Sigmoid colon (tissue), 7 donors: ENCODE results near the gene GLB1L3. TPM values are rescaled to one million over a fixed set of nuclear protein-coding genes. Genes with fewer than 3 reads are reported as not detected.

Experiments used
- DNase-seq: peaks from one replicate; pipeline ENCODE4 v3.0.0-alpha.2; 2019
- H3K27ac ChIP-seq, 4 donors: fragments of 200-600 bp; sonication (generic); one replicate each; pipeline ENCODE4 v1.5.1; 2016 to 2019; ENCODE audit warnings: mild to moderate bottlenecking in 1 of 4
- H3K27me3 ChIP-seq, 3 donors: fragments of 200-600 bp; sonication (generic); one replicate each; pipeline ENCODE4 v1.5.1; 2019; ENCODE audit warnings: mild to moderate bottlenecking in 1 of 3
- H3K36me3 ChIP-seq, 4 donors: fragments of 200-600 bp; sonication (generic); one replicate each; pipeline ENCODE4 v1.5.1; 2016 to 2019
- H3K4me1 ChIP-seq, 4 donors: fragments of 200-600 bp; sonication (generic); one replicate each; pipeline ENCODE4 v1.5.1; 2017 to 2019
- H3K4me3 ChIP-seq, 4 donors: fragments of 200-600 bp; sonication (generic); one replicate each; pipeline ENCODE4 v1.5.1; 2017 to 2019; ENCODE audit warnings: mild to moderate bottlenecking in 2 of 4, moderate library complexity in 1 of 4
- H3K9me3 ChIP-seq, 4 donors: fragments of 200-600 bp in 3 of 4; sonication (generic) in 3 of 4; one replicate each; pipeline versions ENCODE4 v1.5.1 to v1.6.1; 2013 to 2019
- EP300 ChIP-seq, 4 donors: sonication (generic); formaldehyde crosslinking; IDR thresholded peaks; one replicate each; pipeline ENCODE4 v1.6.1; 2017; ENCODE audit warnings: antibody characterized with exemption in 4 of 4
- POLR2A ChIP-seq, 2 donors: fragments of 450-650 bp; IDR thresholded peaks; one replicate each; pipeline ENCODE4 v1.6.1; 2016; ENCODE audit warnings: antibody characterized with exemption in 2 of 2, mild to moderate bottlenecking in 2 of 2, moderate library complexity in 2 of 2
- POLR2AphosphoS5 ChIP-seq, 4 donors: sonication (generic); formaldehyde crosslinking; IDR thresholded peaks; one replicate each; pipeline ENCODE4 v1.6.1; 2017; ENCODE audit warnings: antibody characterized with exemption in 4 of 4
- WGBS, 2 donors: extraction: QIAGEN DNeasy Blood & Tissue Kit; methylation state at CpG; one replicate each; pipeline ENCODE4 v1.1.7; 2013; 5-methylcytosine and 5-hydroxymethylcytosine counted together
- intact Hi-C: fragments of 100-400 bp; cut with DNase I; formaldehyde crosslinking; loops from one replicate; pipeline ENCODE4 v1.15.1; 2023
- polyA plus RNA-seq, 3 donors: library from polyadenylated mRNA; stranded (reverse); fragments of 200-250 nt; gene quantifications; one replicate each; pipeline ENCODE4 v1.2.3, GENCODE V29; 2013
- total RNA-seq, 4 donors: library from RNA; depleted of rRNA; stranded (reverse); fragments of >200 nt; gene quantifications; one replicate each; pipeline ENCODE4 v1.1.0, GENCODE V29; 2016
- TF ChIP-seq, protein P1 (sequence below), 4 experiments: fragments of 450-650 bp in 3 of 4; fragments of 200-600 bp in 1 of 4; IDR thresholded peaks; one replicate each; pipeline ENCODE4 v1.5.1; 2016 to 2019; ENCODE audit warnings: antibody characterized with exemption in 4 of 4, mild to moderate bottlenecking in 3 of 4, moderate library complexity in 2 of 4
- donor health status: healthy with polysubstance abuse.
- donor health status: Bipolar disorder and iron deficiency.
- donor health status: healthy.

Gene GLB1L3
- total and polyA plus RNA-seq, 7 donors = 0.25 to 8.9 (median 1.1) TPM; not detected in 2

DNA sequence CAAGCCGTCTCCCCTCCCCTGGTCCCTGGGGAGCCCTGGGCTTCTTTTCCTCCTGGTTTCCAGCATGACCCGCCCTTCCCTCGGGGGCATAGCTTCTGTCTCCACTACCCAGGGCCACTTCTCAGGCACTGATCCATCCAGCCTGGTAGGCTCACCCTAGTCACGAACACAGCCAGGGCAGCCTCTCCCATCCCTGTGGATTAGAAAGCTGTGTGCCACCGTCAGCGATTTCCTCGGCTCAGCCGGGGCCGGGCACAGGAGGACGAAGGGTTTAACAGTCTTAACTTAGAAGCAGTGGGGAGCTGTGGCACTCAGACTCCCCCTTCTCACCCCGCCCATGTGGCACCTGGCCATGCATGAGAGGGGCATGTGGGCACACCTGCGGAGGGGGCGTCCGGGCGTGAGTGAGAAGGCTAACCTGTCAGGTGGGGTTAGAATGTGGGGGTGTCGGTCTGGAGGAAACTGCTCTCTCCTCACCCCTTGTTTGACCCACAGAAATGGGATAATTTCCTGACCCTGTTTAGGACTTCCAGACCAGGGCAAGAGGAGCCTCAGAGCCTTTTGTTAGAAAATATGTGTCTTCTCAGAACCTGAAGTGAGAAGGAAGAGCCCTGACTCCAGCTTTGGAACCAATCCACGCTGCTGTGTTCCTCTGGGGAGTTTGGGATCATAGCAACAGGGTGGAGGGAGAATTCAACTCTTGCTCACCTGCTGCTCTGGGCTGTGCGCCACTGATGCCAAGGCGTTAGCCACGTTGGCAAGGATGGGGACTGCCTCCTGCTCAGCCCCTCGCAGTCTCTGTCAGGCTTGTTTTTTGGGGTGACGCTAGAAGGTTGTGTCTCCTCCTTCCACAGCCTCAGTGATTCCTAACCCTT is 70.2 kb downstream of the GLB1L3 start:
- no peak overlapping the region for H3K27ac ChIP-seq
- WGBS, 2 donors = 87 to 88% methylated on average over 22 of the region's 22 CpGs

DNA sequence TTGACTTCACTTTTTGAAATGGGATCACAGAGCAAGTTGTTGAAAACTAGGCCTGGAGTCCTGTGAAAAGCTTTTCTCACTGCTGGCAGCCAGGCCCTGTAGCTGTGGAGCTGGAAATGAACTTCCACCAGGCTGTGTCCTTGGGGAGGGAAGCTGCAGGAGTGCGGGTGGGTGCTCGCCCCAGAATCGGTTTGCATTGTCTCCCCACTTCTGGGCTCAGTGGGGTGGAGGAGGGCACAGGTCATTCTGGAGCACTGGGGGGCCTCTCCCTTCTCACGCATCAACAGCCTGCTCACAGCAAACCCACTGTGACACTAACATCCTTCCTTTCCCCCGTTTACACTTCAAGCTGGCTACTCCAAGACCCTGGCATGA is 70.8 kb downstream of the GLB1L3 start:
- H3K9me3 ChIP-seq = no peaks in the 10 kb centered on the region
- TF ChIP-seq POLR2A (IDR thresholded peaks at IDR 0.05) = no peak
- TF ChIP-seq, protein P1, sequence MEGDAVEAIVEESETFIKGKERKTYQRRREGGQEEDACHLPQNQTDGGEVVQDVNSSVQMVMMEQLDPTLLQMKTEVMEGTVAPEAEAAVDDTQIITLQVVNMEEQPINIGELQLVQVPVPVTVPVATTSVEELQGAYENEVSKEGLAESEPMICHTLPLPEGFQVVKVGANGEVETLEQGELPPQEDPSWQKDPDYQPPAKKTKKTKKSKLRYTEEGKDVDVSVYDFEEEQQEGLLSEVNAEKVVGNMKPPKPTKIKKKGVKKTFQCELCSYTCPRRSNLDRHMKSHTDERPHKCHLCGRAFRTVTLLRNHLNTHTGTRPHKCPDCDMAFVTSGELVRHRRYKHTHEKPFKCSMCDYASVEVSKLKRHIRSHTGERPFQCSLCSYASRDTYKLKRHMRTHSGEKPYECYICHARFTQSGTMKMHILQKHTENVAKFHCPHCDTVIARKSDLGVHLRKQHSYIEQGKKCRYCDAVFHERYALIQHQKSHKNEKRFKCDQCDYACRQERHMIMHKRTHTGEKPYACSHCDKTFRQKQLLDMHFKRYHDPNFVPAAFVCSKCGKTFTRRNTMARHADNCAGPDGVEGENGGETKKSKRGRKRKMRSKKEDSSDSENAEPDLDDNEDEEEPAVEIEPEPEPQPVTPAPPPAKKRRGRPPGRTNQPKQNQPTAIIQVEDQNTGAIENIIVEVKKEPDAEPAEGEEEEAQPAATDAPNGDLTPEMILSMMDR (IDR thresholded peaks at IDR 0.05) = no peak
- no peak for TF ChIP-seq POLR2AphosphoS5 (IDR thresholded peaks at IDR 0.05)
- TF ChIP-seq EP300 (IDR thresholded peaks at IDR 0.05) = no peak
- 84 to 94% methylated on average over 5 of the region's 5 CpGs for WGBS, 2 donors
- H3K4me3 ChIP-seq = no peak overlapping the region
- no peak overlapping the region for H3K27ac ChIP-seq
- peaks cover 0 to 51% (median 0%) of the 10 kb centered on the region in 4 donors for H3K36me3 ChIP-seq
- H3K27me3 ChIP-seq = no peaks in the 10 kb centered on the region
- intact Hi-C loops = no loop called here
- H3K4me1 ChIP-seq = no peaks in the 10 kb centered on the region
- no peak for DNase-seq

More for the DNA sequence above, 70.2 kb downstream of the GLB1L3 start:
- TF ChIP-seq EP300 (IDR thresholded peaks at IDR 0.05) = no peak
- TF ChIP-seq POLR2AphosphoS5 (IDR thresholded peaks at IDR 0.05) = no peak
- no peaks in the 10 kb centered on the region for H3K27me3 ChIP-seq
- intact Hi-C loops = no loop called here
- peaks cover 0 to 51% (median 0%) of the 10 kb centered on the region in 4 donors for H3K36me3 ChIP-seq
- no peaks in the 10 kb centered on the region for H3K9me3 ChIP-seq
- H3K4me1 ChIP-seq = no peaks in the 10 kb centered on the region
- no peak overlapping the region for H3K4me3 ChIP-seq
- no peak for DNase-seq

DNA sequence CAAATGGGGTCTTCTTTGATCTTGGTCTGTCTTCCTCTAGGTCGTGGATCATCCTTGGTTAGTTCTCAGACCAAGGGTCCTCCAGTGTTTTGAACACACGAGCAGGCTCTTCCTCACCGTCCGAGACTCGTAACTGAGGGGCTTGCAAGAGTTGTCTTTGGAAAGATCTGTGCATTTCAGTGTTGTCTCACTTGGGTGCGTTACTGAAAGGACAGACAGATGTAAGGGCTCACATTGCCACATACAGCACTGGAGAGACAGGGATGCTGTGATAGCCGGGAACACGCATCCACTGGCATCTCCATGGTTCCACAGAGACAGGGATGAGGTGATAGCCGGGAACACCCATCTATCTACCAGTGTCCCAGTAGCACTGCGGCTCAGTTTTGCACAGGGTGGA is 71.3 kb downstream of the GLB1L3 start:
- Histone ChIP-seq H3K4me3 (no peak overlapping the region), H3K27me3 (no peaks in the 10 kb centered on the region), H3K36me3 (peaks cover 0 to 51% (median 0%) of the 10 kb centered on the region in 4 donors), H3K27ac (no peak overlapping the region), H3K4me1 (no peaks in the 10 kb centered on the region), H3K9me3 (no peaks in the 10 kb centered on the region)
- intact Hi-C loops = no loop called here
- TF ChIP-seq POLR2A (IDR thresholded peaks at IDR 0.05) (no peak), EP300 (IDR thresholded peaks at IDR 0.05) (no peak)
- DNase-seq = no peak
- 89 to 91% methylated on average over 10 of the region's 10 CpGs for WGBS, 2 donors

DNA sequence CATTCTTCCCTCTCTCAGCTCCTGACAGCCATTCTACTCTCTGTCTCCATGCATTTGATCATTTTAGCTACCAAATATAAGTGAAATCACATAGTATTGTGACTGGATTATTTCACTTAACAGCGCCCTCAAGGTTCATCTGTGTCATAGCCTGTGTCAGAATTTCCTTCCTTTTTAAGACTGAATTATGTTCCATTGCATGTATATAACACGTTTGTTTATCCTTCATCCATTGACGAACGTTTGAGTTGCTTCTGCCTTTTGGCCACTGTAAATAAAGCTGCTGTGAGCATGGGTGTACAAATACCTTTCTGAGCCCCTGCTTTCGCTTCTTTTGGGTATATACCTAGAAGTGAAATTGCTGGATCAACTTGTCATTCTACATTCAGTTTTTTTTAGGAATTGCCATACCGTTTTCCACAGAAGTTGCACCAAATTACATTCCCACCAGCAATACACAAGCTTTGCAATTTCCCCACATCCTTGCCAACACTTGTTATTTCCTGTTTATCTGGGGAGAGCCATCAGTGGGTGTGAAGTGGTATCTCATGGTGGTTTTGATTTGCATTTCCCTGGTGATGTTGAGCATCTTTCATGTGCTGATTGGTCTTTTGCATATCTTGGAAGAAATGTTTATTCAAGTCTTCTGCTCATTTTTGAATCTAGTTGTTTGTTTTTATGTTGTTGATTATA is 73.1 kb downstream of the GLB1L3 start:
- WGBS, 2 donors = 68 to 73% methylated on average over 6 of the region's 6 CpGs
- Histone ChIP-seq H3K27ac (no peak overlapping the region), H3K36me3 (peaks cover 0 to 37% (median 0%) of the 10 kb centered on the region in 4 donors), H3K4me3 (no peak overlapping the region), H3K27me3 (no peaks in the 10 kb centered on the region), H3K9me3 (no peaks in the 10 kb centered on the region), H3K4me1 (peaks cover 0 to 2% (median under 1%) of the 10 kb centered on the region in 4 donors)
- no peak for DNase-seq
- TF ChIP-seq, protein P1 (IDR thresholded peaks at IDR 0.05) = no peak
- TF ChIP-seq POLR2AphosphoS5 (IDR thresholded peaks at IDR 0.05) = no peak
- intact Hi-C loops = no loop called here

DNA sequence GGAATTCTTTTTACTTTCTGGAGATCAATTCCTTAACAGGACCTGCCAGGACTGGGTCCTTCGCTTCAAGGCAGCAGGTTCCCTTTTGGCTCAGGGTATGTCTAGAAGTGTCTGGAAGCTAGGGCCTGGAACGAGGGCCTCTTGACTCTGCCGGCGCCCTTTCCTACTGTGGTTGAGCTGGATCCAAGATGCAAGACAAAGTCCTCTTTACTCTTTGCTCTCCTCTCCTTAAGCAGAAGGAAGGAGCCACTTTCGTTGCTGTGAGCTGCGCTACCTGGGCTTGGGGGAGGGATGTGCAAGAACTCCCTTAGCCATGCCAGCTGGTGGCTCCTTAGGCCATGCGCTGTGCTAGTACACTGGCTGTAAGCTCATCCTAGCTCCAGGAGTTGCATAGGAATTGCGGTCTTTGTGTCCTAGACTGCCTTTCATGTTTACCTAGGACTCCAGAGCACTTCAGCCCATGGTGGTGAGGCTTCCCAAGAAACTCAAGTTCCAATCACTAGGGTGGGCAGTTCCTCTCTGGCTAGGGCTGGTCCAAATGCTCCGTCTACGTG is 73.7 kb downstream of the GLB1L3 start:
- WGBS, 2 donors = 88 to 93% methylated on average over 10 of the region's 10 CpGs
- intact Hi-C loops = no loop called here
- H3K27me3 ChIP-seq = no peaks in the 10 kb centered on the region
- TF ChIP-seq EP300 (IDR thresholded peaks at IDR 0.05) = no peak
- TF ChIP-seq, protein P1 (IDR thresholded peaks at IDR 0.05) = no peak
- no peak for TF ChIP-seq POLR2A (IDR thresholded peaks at IDR 0.05)
- TF ChIP-seq POLR2AphosphoS5 (IDR thresholded peaks at IDR 0.05) = no peak
- H3K36me3 ChIP-seq = peaks cover 0 to 36% (median 0%) of the 10 kb centered on the region in 4 donors
- no peaks in the 10 kb centered on the region for H3K9me3 ChIP-seq
- no peak for DNase-seq
- H3K4me3 ChIP-seq = no peak overlapping the region
- peaks cover 0 to 8% (median 2%) of the 10 kb centered on the region in 4 donors for H3K4me1 ChIP-seq
- H3K27ac ChIP-seq = no peak overlapping the region
